ENCODE data around the gene ALK. TPM values are rescaled to one million over a fixed set of nuclear protein-coding genes. Genes with fewer than 3 reads are reported as not detected.
A peak's percentile ranks its signal among the peaks of the same experiment; 100 is the strongest.

The ALK gene
- total and polyA plus RNA-seq, 2 donors (not counting 1 experiment from before 2014, with no cell fraction given), result under 0.01 to 0.02 TPM

DNA sequence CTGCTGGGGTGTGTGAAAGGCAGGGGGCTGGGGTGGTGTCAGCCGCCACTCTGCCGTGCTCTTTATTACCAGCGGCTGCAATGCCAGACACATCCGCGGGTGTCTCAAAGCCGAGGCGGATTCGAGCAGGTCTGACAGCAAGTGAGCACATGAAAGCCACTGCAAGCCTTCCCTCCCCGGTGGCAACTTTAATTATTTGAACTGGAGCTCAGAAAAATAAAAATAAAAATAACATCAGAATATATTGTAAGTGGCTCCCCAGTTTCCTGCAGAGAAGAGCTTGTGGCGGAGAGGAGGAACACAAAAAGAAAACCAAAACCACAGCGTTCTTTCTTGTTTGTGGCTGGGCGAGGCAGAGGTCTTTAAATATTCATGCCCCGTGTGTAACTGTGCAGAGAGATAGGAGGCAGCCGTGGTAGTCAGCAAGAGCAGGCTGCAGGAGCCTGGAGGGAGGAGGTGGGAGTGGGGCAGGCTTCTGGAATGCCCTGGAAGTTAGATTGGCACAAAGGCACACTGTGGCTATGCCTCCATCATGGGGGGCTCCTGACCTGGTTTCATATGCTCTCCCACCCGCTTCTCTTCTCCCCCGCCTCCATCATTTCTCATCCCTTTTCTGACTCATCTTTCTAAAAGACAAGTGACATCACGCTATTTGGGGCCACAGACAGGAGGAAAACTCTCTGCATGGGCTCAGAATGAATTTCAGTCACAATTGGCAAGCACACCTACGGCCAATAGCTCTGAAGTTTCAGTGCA, 606.4 kb downstream of the ALK start:
- Histone ChIP-seq H3K27me3 (ENCODE audit: control insufficient read depth, insufficient read depth, low read length) (no peaks in the 10 kb centered on the region), H3K9me3 (ENCODE audit: control insufficient read depth, insufficient read depth, low read depth, low read length) (no peaks in the 10 kb centered on the region), H2AFZ (ENCODE audit: low read length) (no peak overlapping the region), H3K4me3 (replicated peaks in 1 of 4; ENCODE audit: control extremely low read depth in 1 of 4, insufficient read depth in 1 of 4, low read depth in 3 of 4, low read length in 4 of 4) (peak overlapping the region in 1 of 4 experiments; percentile 14), H3K4me2 (ENCODE audit: extremely low read depth, insufficient read depth, low read length) (no peak overlapping the region), H3K9ac (ENCODE audit: insufficient read depth, low read length) (no peak overlapping the region), H3K36me3 (ENCODE audit: control insufficient read depth, insufficient read depth, low read length) (no peaks in the 10 kb centered on the region), H3K4me1 (ENCODE audit: control insufficient read depth, extremely low read depth, insufficient read depth, low read length) (no peaks in the 10 kb centered on the region), H4K20me1 (ENCODE audit: control insufficient read depth, extremely low read depth, insufficient read depth, low read length) (no peaks in the 10 kb centered on the region), H3K79me2 (ENCODE audit: control insufficient read depth, insufficient read depth, low read length) (no peaks in the 10 kb centered on the region), H3K27ac (ENCODE audit: insufficient read depth, low read length) (no peak overlapping the region)
- peak in 1 of 2 donors; percentile 74 for DNase-seq (ENCODE audit: low read depth in 2 of 2)
- TF ChIP-seq, protein P1, sequence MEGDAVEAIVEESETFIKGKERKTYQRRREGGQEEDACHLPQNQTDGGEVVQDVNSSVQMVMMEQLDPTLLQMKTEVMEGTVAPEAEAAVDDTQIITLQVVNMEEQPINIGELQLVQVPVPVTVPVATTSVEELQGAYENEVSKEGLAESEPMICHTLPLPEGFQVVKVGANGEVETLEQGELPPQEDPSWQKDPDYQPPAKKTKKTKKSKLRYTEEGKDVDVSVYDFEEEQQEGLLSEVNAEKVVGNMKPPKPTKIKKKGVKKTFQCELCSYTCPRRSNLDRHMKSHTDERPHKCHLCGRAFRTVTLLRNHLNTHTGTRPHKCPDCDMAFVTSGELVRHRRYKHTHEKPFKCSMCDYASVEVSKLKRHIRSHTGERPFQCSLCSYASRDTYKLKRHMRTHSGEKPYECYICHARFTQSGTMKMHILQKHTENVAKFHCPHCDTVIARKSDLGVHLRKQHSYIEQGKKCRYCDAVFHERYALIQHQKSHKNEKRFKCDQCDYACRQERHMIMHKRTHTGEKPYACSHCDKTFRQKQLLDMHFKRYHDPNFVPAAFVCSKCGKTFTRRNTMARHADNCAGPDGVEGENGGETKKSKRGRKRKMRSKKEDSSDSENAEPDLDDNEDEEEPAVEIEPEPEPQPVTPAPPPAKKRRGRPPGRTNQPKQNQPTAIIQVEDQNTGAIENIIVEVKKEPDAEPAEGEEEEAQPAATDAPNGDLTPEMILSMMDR (conservative IDR thresholded peaks at IDR 0.05 in 1 of 2, IDR thresholded peaks at IDR 0.05 in 1 of 2; ENCODE audit: low read depth in 1 of 2, low read length in 2 of 2), result no peak
- no peak for TF ChIP-seq EZH2 (IDR thresholded peaks at IDR 0.05; ENCODE audit: low read length, missing control alignments)

DNA sequence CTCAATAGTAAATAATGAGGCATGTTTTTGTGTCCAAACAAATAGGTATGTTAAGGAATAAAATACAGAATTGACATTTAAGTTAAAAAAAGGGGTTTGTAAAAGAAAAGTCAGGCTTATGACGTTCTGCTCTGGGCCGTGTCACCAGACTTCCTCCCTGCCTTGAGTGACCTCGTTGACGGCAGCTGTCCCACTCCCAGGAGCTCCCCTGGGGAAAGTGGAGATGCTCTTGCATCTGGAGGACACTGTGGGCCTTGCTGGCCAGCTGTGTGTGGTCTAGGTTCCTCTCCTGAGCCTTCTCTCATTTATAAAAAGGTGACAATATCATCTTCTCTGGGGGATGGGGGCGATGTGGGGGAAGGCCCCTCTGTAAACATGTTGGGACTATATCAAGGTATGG, 609.9 kb downstream of the ALK start:
- TF ChIP-seq, protein P1 (conservative IDR thresholded peaks at IDR 0.05 in 1 of 2, IDR thresholded peaks at IDR 0.05 in 1 of 2; ENCODE audit: low read depth in 1 of 2, low read length in 2 of 2), result no peak
- TF ChIP-seq EZH2 (IDR thresholded peaks at IDR 0.05; ENCODE audit: low read length, missing control alignments), result no peak
- Histone ChIP-seq H4K20me1 (ENCODE audit: control insufficient read depth, extremely low read depth, insufficient read depth, low read length) (no peaks in the 10 kb centered on the region), H3K27ac (ENCODE audit: insufficient read depth, low read length) (no peak overlapping the region), H3K79me2 (ENCODE audit: control insufficient read depth, insufficient read depth, low read length) (no peaks in the 10 kb centered on the region), H3K4me1 (ENCODE audit: control insufficient read depth, extremely low read depth, insufficient read depth, low read length) (no peaks in the 10 kb centered on the region), H3K9me3 (ENCODE audit: control insufficient read depth, insufficient read depth, low read depth, low read length) (no peaks in the 10 kb centered on the region), H3K4me2 (ENCODE audit: extremely low read depth, insufficient read depth, low read length) (no peak overlapping the region), H2AFZ (ENCODE audit: low read length) (no peak overlapping the region), H3K27me3 (ENCODE audit: control insufficient read depth, insufficient read depth, low read length) (no peaks in the 10 kb centered on the region), H3K9ac (ENCODE audit: insufficient read depth, low read length) (no peak overlapping the region), H3K4me3 (replicated peaks in 1 of 4; ENCODE audit: control extremely low read depth in 1 of 4, insufficient read depth in 1 of 4, low read depth in 3 of 4, low read length in 4 of 4) (no peak overlapping the region), H3K36me3 (ENCODE audit: control insufficient read depth, insufficient read depth, low read length) (no peaks in the 10 kb centered on the region)
- DNase-seq (ENCODE audit: low read depth in 2 of 2), result no peak

DNA sequence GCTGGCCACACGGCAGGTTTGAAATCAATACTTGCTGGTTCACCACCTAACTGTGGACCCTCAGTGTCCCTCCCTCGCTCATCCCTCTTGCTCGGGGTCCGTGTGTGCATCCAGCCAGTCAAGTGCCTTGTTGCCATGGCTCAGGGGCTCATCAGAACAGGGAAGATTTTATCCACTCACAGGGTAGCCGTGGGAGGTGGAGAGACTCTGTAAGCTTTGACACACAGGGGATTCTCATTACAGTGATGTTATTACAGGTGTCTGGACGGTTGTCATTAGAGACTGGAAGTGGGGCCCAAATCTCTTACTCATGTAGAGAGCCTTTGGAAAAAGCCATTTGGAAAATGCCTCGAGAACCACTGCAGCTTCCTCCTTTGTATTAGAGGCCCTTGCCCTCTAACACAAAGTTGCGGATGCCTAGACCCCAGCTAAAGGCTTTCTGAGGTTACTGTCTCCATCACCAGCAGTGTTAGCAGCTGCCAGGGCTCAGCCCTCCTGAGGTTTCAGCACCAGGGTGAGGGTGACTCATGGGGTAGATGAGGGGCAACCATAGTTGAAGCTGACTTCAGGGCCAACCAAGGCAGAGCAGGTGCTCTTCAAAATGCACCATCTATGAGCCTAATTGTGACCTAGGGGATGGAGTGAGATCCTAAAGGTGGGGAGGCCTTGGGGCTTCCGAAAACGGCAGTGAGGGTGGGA, 610.6 kb downstream of the ALK start:
- no peak for TF ChIP-seq EZH2 (IDR thresholded peaks at IDR 0.05; ENCODE audit: low read length, missing control alignments)
- Histone ChIP-seq H4K20me1 (ENCODE audit: control insufficient read depth, extremely low read depth, insufficient read depth, low read length) (no peaks in the 10 kb centered on the region), H3K4me3 (replicated peaks in 1 of 4; ENCODE audit: control extremely low read depth in 1 of 4, insufficient read depth in 1 of 4, low read depth in 3 of 4, low read length in 4 of 4) (no peak overlapping the region), H3K4me1 (ENCODE audit: control insufficient read depth, extremely low read depth, insufficient read depth, low read length) (no peaks in the 10 kb centered on the region), H3K27ac (ENCODE audit: insufficient read depth, low read length) (no peak overlapping the region), H3K9me3 (ENCODE audit: control insufficient read depth, insufficient read depth, low read depth, low read length) (no peaks in the 10 kb centered on the region), H3K36me3 (ENCODE audit: control insufficient read depth, insufficient read depth, low read length) (no peaks in the 10 kb centered on the region), H3K9ac (ENCODE audit: insufficient read depth, low read length) (no peak overlapping the region), H3K27me3 (ENCODE audit: control insufficient read depth, insufficient read depth, low read length) (no peaks in the 10 kb centered on the region), H3K4me2 (ENCODE audit: extremely low read depth, insufficient read depth, low read length) (no peak overlapping the region), H3K79me2 (ENCODE audit: control insufficient read depth, insufficient read depth, low read length) (no peaks in the 10 kb centered on the region), H2AFZ (ENCODE audit: low read length) (no peak overlapping the region)
- DNase-seq (ENCODE audit: low read depth in 2 of 2), result no peak
